ENCODE data around the gene EVI5L.

EVI5L gene

DNA sequence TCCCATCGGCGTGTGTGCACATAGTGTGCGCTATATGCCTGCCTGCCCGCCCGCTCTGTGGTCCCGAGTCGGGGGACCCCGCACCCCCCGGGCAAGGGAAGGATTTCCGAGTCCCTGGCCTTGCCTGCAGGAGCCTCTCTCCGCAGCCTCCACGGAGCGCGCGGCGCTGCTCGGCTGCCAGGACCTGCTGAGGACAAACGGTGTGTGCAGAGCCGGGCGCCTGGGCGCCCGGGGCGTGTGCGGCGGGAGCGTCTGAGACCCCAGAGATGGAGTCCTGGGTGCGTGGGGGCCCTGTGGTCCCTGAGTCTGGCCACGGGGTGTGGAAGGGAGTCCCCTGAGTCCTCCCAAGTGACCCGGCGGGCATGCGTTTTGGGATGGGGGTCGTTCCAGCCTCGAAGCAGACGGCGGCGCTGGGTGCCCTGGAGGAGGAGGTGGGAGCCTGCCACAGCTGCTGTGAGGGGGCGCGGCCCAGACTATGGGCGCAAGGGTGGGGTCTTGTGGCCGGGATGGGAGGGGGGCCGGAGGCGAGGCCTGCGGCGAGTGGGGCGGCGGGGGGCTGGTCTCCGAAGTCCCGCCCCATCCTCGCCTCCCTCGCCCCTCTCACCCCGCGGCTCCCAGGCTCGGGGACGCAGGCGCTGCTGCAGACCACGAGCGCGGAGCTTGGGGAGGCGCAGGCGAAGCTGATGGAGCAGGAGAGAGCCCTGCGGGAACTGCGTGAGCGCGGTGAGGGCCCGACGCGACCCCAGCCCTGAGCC, 41.7 kb upstream of the EVI5L start:
- peak; percentile 27; the same call in 1 of the 3 replicates for ATAC-seq
- TF ChIP-seq, protein P1, sequence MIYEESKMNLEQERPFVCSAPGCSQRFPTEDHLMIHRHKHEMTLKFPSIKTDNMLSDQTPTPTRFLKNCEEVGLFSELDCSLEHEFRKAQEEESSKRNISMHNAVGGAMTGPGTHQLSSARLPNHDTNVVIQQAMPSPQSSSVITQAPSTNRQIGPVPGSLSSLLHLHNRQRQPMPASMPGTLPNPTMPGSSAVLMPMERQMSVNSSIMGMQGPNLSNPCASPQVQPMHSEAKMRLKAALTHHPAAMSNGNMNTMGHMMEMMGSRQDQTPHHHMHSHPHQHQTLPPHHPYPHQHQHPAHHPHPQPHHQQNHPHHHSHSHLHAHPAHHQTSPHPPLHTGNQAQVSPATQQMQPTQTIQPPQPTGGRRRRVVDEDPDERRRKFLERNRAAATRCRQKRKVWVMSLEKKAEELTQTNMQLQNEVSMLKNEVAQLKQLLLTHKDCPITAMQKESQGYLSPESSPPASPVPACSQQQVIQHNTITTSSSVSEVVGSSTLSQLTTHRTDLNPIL (CRISPR knock-in tag; IDR thresholded peaks at IDR 0.05; ENCODE audit: low read depth) = no peak
- no peak for TF ChIP-seq ESRRG (CRISPR knock-in tag; IDR thresholded peaks at IDR 0.05)

DNA sequence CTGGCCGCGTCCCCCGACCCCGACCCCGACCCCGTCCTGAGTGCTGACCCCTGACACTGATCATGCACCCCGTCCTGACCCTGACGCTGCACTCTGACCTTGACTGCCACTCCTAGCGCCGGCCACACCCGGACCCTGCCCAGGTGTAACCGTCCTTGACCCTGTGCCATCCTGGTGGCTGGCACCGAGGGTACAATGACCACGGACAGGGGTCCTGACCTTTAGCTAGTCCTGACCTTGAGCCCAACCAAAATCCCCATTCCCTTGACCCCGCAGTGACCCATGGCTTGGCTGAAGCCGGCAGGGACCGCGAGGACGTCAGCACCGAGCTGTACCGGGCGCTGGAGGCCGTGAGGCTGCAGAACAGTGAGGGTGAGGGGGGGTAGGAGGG, 41.1 kb upstream of the EVI5L start:
- no peak for TF ChIP-seq ZC3H10 (CRISPR knock-in tag; IDR thresholded peaks at IDR 0.05)
- no peak for TF ChIP-seq RARB (CRISPR knock-in tag; IDR thresholded peaks at IDR 0.05)
- no peak for TF ChIP-seq ESRRG (CRISPR knock-in tag; IDR thresholded peaks at IDR 0.05)
- no peak for TF ChIP-seq ZFP30 (CRISPR knock-in tag; IDR thresholded peaks at IDR 0.05)
- TF ChIP-seq TOX (CRISPR knock-in tag; IDR thresholded peaks at IDR 0.05; ENCODE audit: borderline replicate concordance) = no peak
- no peak for TF ChIP-seq ZNF8 (CRISPR knock-in tag; IDR thresholded peaks at IDR 0.05)
- TF ChIP-seq BACH2 (CRISPR knock-in tag; IDR thresholded peaks at IDR 0.05; ENCODE audit: borderline replicate concordance) = no peak
- TF ChIP-seq, protein P2, sequence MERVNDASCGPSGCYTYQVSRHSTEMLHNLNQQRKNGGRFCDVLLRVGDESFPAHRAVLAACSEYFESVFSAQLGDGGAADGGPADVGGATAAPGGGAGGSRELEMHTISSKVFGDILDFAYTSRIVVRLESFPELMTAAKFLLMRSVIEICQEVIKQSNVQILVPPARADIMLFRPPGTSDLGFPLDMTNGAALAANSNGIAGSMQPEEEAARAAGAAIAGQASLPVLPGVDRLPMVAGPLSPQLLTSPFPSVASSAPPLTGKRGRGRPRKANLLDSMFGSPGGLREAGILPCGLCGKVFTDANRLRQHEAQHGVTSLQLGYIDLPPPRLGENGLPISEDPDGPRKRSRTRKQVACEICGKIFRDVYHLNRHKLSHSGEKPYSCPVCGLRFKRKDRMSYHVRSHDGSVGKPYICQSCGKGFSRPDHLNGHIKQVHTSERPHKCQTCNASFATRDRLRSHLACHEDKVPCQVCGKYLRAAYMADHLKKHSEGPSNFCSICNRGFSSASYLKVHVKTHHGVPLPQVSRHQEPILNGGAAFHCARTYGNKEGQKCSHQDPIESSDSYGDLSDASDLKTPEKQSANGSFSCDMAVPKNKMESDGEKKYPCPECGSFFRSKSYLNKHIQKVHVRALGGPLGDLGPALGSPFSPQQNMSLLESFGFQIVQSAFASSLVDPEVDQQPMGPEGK (CRISPR knock-in tag; IDR thresholded peaks at IDR 0.05; ENCODE audit: borderline replicate concordance) = no peak
- no peak for TF ChIP-seq SNAI2 (CRISPR knock-in tag; IDR thresholded peaks at IDR 0.05)
- TF ChIP-seq ZFP3 (CRISPR knock-in tag; IDR thresholded peaks at IDR 0.05) = no peak
- TF ChIP-seq, protein P1 (CRISPR knock-in tag; IDR thresholded peaks at IDR 0.05; ENCODE audit: low read depth) = no peak
- TF ChIP-seq, protein P3, sequence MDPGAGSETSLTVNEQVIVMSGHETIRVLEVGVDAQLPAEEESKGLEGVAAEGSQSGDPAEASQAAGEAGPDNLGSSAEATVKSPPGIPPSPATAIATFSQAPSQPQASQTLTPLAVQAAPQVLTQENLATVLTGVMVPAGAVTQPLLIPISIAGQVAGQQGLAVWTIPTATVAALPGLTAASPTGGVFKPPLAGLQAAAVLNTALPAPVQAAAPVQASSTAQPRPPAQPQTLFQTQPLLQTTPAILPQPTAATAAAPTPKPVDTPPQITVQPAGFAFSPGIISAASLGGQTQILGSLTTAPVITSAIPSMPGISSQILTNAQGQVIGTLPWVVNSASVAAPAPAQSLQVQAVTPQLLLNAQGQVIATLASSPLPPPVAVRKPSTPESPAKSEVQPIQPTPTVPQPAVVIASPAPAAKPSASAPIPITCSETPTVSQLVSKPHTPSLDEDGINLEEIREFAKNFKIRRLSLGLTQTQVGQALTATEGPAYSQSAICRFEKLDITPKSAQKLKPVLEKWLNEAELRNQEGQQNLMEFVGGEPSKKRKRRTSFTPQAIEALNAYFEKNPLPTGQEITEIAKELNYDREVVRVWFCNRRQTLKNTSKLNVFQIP (CRISPR knock-in tag; IDR thresholded peaks at IDR 0.05; ENCODE audit: borderline replicate concordance, low read depth) = no peak
- ATAC-seq = no peak; the same call in 2 of the 3 replicates

DNA sequence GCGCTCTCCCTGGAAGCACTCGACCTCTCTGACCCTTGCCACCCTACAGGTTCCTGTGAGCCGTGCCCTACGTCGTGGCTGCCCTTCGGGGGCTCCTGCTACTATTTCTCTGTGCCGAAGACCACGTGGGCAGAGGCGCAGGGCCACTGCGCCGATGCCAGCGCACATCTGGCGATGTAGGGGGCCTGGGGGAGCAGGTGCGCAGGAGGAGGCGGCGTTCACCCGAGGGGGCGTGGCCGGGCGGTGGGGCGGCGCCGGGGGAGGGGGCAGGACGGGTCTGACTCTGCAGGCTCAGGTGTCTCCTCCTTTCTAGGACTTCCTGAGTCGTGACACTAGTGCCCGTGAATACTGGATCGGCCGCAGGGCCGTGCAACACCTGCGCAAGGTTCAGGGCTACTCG, 40.6 kb upstream of the EVI5L start:
- no peak for ATAC-seq
- TF ChIP-seq GLIS3 (CRISPR knock-in tag; IDR thresholded peaks at IDR 0.05) = no peak
- TF ChIP-seq RARB (CRISPR knock-in tag; IDR thresholded peaks at IDR 0.05) = no peak
- no peak for TF ChIP-seq TCF4 (CRISPR knock-in tag; IDR thresholded peaks at IDR 0.05; ENCODE audit: borderline replicate concordance)
- no peak for TF ChIP-seq ZNF8 (CRISPR knock-in tag; IDR thresholded peaks at IDR 0.05)
- no peak for TF ChIP-seq ZFP30 (CRISPR knock-in tag; IDR thresholded peaks at IDR 0.05)
- TF ChIP-seq TOX (CRISPR knock-in tag; IDR thresholded peaks at IDR 0.05; ENCODE audit: borderline replicate concordance) = no peak
- no peak for TF ChIP-seq OSR1 (CRISPR knock-in tag; IDR thresholded peaks at IDR 0.05)
- no peak for TF ChIP-seq ZNF70 (CRISPR knock-in tag; IDR thresholded peaks at IDR 0.05)
- no peak for TF ChIP-seq BACH2 (CRISPR knock-in tag; IDR thresholded peaks at IDR 0.05; ENCODE audit: borderline replicate concordance)
- TF ChIP-seq, protein P3 (CRISPR knock-in tag; IDR thresholded peaks at IDR 0.05; ENCODE audit: borderline replicate concordance, low read depth) = no peak
- no peak for TF ChIP-seq ZFP3 (CRISPR knock-in tag; IDR thresholded peaks at IDR 0.05)
- TF ChIP-seq PPARA (CRISPR knock-in tag; IDR thresholded peaks at IDR 0.05; ENCODE audit: borderline replicate concordance) = no peak
- no peak for TF ChIP-seq ESRRG (CRISPR knock-in tag; IDR thresholded peaks at IDR 0.05)
- no peak for TF ChIP-seq ZNF565 (CRISPR knock-in tag; conservative IDR thresholded peaks at IDR 0.05; ENCODE audit: low read depth)

DNA sequence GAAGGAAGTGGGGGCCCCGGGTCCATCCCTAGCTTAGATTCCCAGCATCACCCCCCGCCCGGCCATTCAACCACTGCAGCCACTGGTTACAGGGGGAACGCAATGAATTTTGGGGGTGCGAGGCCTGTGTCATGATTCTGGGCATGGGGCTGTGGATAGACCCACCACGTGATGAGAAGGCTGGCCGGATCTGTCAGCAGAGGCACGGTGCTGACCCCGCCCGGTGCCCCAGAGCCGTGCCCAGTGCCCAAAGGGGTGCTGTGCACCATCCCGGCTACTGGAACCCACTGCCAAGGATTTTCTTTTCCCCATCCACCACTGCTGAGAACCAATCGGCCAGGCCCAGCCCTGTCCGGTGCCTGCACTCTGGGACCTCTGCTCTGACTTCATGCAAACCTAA, 39.6 kb upstream of the EVI5L start:
- no peak for ATAC-seq
- no peak for TF ChIP-seq OSR1 (CRISPR knock-in tag; IDR thresholded peaks at IDR 0.05)
- no peak for TF ChIP-seq BACH2 (CRISPR knock-in tag; IDR thresholded peaks at IDR 0.05; ENCODE audit: borderline replicate concordance)
- TF ChIP-seq ZNF8 (CRISPR knock-in tag; IDR thresholded peaks at IDR 0.05) = no peak
- TF ChIP-seq, protein P4, sequence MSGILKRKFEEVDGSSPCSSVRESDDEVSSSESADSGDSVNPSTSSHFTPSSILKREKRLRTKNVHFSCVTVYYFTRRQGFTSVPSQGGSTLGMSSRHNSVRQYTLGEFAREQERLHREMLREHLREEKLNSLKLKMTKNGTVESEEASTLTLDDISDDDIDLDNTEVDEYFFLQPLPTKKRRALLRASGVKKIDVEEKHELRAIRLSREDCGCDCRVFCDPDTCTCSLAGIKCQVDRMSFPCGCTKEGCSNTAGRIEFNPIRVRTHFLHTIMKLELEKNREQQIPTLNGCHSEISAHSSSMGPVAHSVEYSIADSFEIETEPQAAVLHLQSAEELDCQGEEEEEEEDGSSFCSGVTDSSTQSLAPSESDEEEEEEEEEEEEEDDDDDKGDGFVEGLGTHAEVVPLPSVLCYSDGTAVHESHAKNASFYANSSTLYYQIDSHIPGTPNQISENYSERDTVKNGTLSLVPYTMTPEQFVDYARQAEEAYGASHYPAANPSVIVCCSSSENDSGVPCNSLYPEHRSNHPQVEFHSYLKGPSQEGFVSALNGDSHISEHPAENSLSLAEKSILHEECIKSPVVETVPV (CRISPR knock-in tag; IDR thresholded peaks at IDR 0.05) = no peak
- no peak for TF ChIP-seq ARNTL (CRISPR knock-in tag; IDR thresholded peaks at IDR 0.05; ENCODE audit: borderline replicate concordance, low read depth)
- no peak for TF ChIP-seq ZC3H10 (CRISPR knock-in tag; IDR thresholded peaks at IDR 0.05)
- TF ChIP-seq TCF4 (CRISPR knock-in tag; IDR thresholded peaks at IDR 0.05; ENCODE audit: borderline replicate concordance) = no peak
- no peak for TF ChIP-seq TOX (CRISPR knock-in tag; IDR thresholded peaks at IDR 0.05; ENCODE audit: borderline replicate concordance)
- no peak for TF ChIP-seq ZNF565 (CRISPR knock-in tag; conservative IDR thresholded peaks at IDR 0.05; ENCODE audit: low read depth)
- TF ChIP-seq, protein P1 (CRISPR knock-in tag; IDR thresholded peaks at IDR 0.05; ENCODE audit: low read depth) = no peak
- TF ChIP-seq ZFP3 (CRISPR knock-in tag; IDR thresholded peaks at IDR 0.05) = no peak
- TF ChIP-seq, protein P3 (CRISPR knock-in tag; IDR thresholded peaks at IDR 0.05; ENCODE audit: borderline replicate concordance, low read depth) = no peak
- no peak for TF ChIP-seq ESRRG (CRISPR knock-in tag; IDR thresholded peaks at IDR 0.05)
